K562 (cell line): Measurements from ENCODE around the gene WRAP53. TPM values are rescaled to one million over a fixed set of nuclear protein-coding genes. Genes with fewer than 3 reads are reported as not detected.

Source experiments
- ATAC-seq: fragments of 200-7000 bp; cut with Tn5 transposase; 3 replicates; pipeline ENCODE4 v1.9.1; 2020; ENCODE audit warnings: moderate library complexity
- BruUV-seq: library from RNA; stranded (reverse); fragments of 400-500 nt; replicated peaks from 2 replicates; lab custom pipeline; 2021; lab: Mats Ljungman, UMichigan
- CTCF ChIA-PET: fragments of 300-600 bp; formaldehyde crosslinking; extraction: SDS; loops from one replicate; lab custom pipeline; 2021; ENCODE audit warnings: low intra/inter-chr PET ratio; lab: Yijun Ruan, JAX
- POLR2A ChIA-PET: fragments of 300-600, 350-650 bp; sonication (Branson Sonifier 250); formaldehyde crosslinking; extraction: SDS; loops from one replicate; lab custom pipeline; 2021; ENCODE audit warnings: antibody characterized with exemption, inconsistent platforms; lab: Yijun Ruan, JAX
- DNase-seq, 4 experiments: peaks; one replicate each; pipeline versions ENCODE4 v3.0.0 to v3.0.0-alpha.2; 2011 to 2018; ENCODE audit warnings: low spot score in 3 of 4, mixed read lengths in 3 of 4; ENCODE audit errors: extremely low read depth in 1 of 4
- FAIRE-seq: peaks from 2 replicates; lab custom pipeline; 2011; peaks lifted over from hg19 to GRCh38; lab: Jason Lieb, UNC
- H2AFZ ChIP-seq: 2 replicates; pipeline ENCODE4 v1.6.0; 2011; ENCODE audit warnings: low read depth, low read length, control low read depth, inconsistent platforms
- H3K27ac ChIP-seq: fragments of 200-600 bp; 3 replicates; pipeline ENCODE4 v1.8.0; 2011; ENCODE audit warnings: low read depth, mild to moderate bottlenecking, control low read depth, inconsistent platforms, low read length, moderate library complexity, mixed read lengths; ENCODE audit errors: extremely low read depth
- H3K27me3 ChIP-seq, 2 experiments: fragments of 300-600 bp in 1 of 2; 2 replicates in 1 of 2; 3 replicates in 1 of 2; pipeline versions ENCODE4 v1.6.0 to v1.8.0; 2011; ENCODE audit warnings: inconsistent platforms in 2 of 2, low read length in 2 of 2, mild to moderate bottlenecking in 1 of 2, mixed read lengths in 1 of 2, moderate library complexity in 1 of 2; ENCODE audit not compliant: control insufficient read depth in 2 of 2, insufficient read depth in 2 of 2
- H3K36me3 ChIP-seq: fragments of 300-600 bp; 3 replicates; pipeline ENCODE4 v1.8.0; 2011; ENCODE audit warnings: mild to moderate bottlenecking, low read length, inconsistent platforms; ENCODE audit not compliant: control insufficient read depth, insufficient read depth
- H3K4me1 ChIP-seq, 2 experiments: fragments of 200-600 bp in 1 of 2; replicated peaks in 1 of 2; 2 replicates in 1 of 2; 3 replicates in 1 of 2; pipeline versions ENCODE4 v1.5.1 to v1.8.0; 2011; ENCODE audit warnings: inconsistent platforms in 2 of 2, low read length in 2 of 2, mild to moderate bottlenecking in 1 of 2, mixed read lengths in 1 of 2, moderate library complexity in 1 of 2; ENCODE audit not compliant: control insufficient read depth in 2 of 2, insufficient read depth in 2 of 2
- H3K4me2 ChIP-seq: 2 replicates; pipeline ENCODE4 v1.6.1; 2011; ENCODE audit warnings: low read length, control low read depth, inconsistent platforms, mixed read lengths; ENCODE audit not compliant: insufficient read depth
- H3K4me3 ChIP-seq: fragments of 200-600 bp; sonication (generic), shearing (Covaris generic); 2 replicates; pipeline ENCODE4 v1.5.1; 2016; ENCODE audit warnings: control low read depth, inconsistent platforms
- H3K79me2 ChIP-seq: fragments of 200-600 bp; 3 replicates; pipeline ENCODE4 v1.8.0; 2011; ENCODE audit warnings: low read length, inconsistent platforms; ENCODE audit not compliant: control insufficient read depth, insufficient read depth
- H3K9ac ChIP-seq, 2 experiments: 2 replicates each; pipeline versions ENCODE4 v1.6.0 to v1.6.1; 2011; ENCODE audit warnings: low read depth in 2 of 2, low read length in 2 of 2, control low read depth in 1 of 2, inconsistent platforms in 1 of 2, mild to moderate bottlenecking in 1 of 2, mixed read lengths in 1 of 2; ENCODE audit not compliant: insufficient read depth in 1 of 2
- H3K9me1 ChIP-seq: one replicate; pipeline ENCODE4 v1.6.0; 2011; ENCODE audit warnings: inconsistent platforms, mild to moderate bottlenecking, low read length, moderate library complexity; ENCODE audit not compliant: control insufficient read depth, insufficient read depth
- H3K9me3 ChIP-seq: replicated peaks from 2 replicates; pipeline ENCODE4 v1.5.1; 2011; ENCODE audit warnings: low read depth, low read length, inconsistent platforms; ENCODE audit not compliant: control insufficient read depth, insufficient read depth
- H4K20me1 ChIP-seq: replicated peaks from 2 replicates; pipeline ENCODE4 v1.6.1; 2011; ENCODE audit warnings: low read length, inconsistent platforms, mixed read lengths; ENCODE audit not compliant: control insufficient read depth, insufficient read depth
- HNRNPUL1 ChIP-seq: fragments of 200-400 bp; formaldehyde crosslinking; IDR thresholded peaks from 2 replicates; pipeline ENCODE4 v1.6.1; 2017; ENCODE audit warnings: low read length
- PHTF2 ChIP-seq: fragments of 250-450 bp; sonication (Bioruptor Pico); IDR thresholded peaks from 2 replicates; pipeline ENCODE4 v1.5.0; 2021; ENCODE audit warnings: mild to moderate bottlenecking
- TAF7 ChIP-seq: fragments of 450-650 bp; IDR thresholded peaks from 2 replicates; pipeline ENCODE4 v1.6.1; 2016; ENCODE audit warnings: missing genetic modification characterization, missing compliant biosample characterization
- ZNF79 ChIP-seq: fragments of 250-450 bp; sonication (Bioruptor Pico); IDR thresholded peaks from 2 replicates; pipeline ENCODE4 v1.4.0; 2020; ENCODE audit warnings: low read depth, mild to moderate bottlenecking, moderate library complexity
- WGBS: fragments of 100-300 bp; shearing (Covaris generic); methylation state at CpG from one replicate; pipeline ENCODE4 v1.1.6; 2016; ENCODE audit warnings: low coverage, mixed read lengths; ENCODE audit not compliant: insufficient coverage; ENCODE audit errors: missing lambda C conversion rate; 5-methylcytosine and 5-hydroxymethylcytosine counted together
- in situ Hi-C: fragments of 300-500 bp; cut with MboI; formaldehyde crosslinking; loops from 4 replicates; pipeline ENCODE4 v1.15.0; 2018; ENCODE audit warnings: inconsistent platforms, mixed read lengths
- intact Hi-C: fragments of 100-400 bp; cut with micrococcal nuclease; formaldehyde crosslinking; loops from 2 replicates; pipeline ENCODE4 v1.14.2; 2022
- polyA plus RNA-seq, 8 experiments: library from polyadenylated mRNA; depleted of rRNA in 4 of 8; stranded (reverse) in 5 of 8; unstranded in 3 of 8; fragments of >200 nt; fragmentation: Nextera tagmentation in 2 of 8; fragmentation: Illumina TruSeq in 1 of 8; extraction: Ambion mirVana in 2 of 8; extraction: Trizol in 1 of 8; gene quantifications; 2 replicates each; pipeline versions ENCODE4 v1.2.1 to v1.2.3, GENCODE V29; 2011 to 2014; ENCODE audit warnings: inconsistent platforms in 1 of 8, missing spikeins in 1 of 8
- total RNA-seq, 7 experiments: library from RNA; depleted of rRNA in 6 of 7; stranded (reverse); fragments of >200 nt in 6 of 7; fragmentation: Illumina TruSeq in 2 of 7; extraction: Trizol in 2 of 7; gene quantifications; 2 replicates each; pipeline versions ENCODE4 v1.2.1 to v1.2.3, GENCODE V29; 2011 to 2021; ENCODE audit warnings: low replicate concordance in 1 of 7
- TF ChIP-seq, protein P1 (sequence below): conservative IDR thresholded peaks from 2 replicates; pipeline ENCODE4 v1.6.1; 2011; ENCODE audit warnings: low read depth, mild to moderate bottlenecking, low read length; ENCODE audit not compliant: control insufficient read depth

Gene WRAP53
- total and polyA plus RNA-seq, 9 of the 15 experiments (the other 6 are each of a cell fraction or from before 2014, with no cell fraction given) = 0.72 to 18.2 (median 13.4) TPM

GRCh38 chr17:7737601-7738000 is 49.3 kb downstream of the WRAP53 start:
- BruUV-seq = no TSS peak
- POLR2A ChIA-PET = interaction anchor here (0.6 to 0.7 kb wide), 3 partner anchors 11 to 100 kb away, joined by 3 read pairs; no protein-coding TSS in a partner anchor
- 0 out of 2 replicates have a peak, but pooled peaks cover 3% of the 10 kb centered on the region for H4K20me1 ChIP-seq
- TF ChIP-seq TAF7 (tag) (no peak), PHTF2 (CRISPR knock-in tag) (no peak), HNRNPUL1 (no peak), ZNF79 (CRISPR knock-in tag) (no peak)
- TF ChIP-seq, protein P1, sequence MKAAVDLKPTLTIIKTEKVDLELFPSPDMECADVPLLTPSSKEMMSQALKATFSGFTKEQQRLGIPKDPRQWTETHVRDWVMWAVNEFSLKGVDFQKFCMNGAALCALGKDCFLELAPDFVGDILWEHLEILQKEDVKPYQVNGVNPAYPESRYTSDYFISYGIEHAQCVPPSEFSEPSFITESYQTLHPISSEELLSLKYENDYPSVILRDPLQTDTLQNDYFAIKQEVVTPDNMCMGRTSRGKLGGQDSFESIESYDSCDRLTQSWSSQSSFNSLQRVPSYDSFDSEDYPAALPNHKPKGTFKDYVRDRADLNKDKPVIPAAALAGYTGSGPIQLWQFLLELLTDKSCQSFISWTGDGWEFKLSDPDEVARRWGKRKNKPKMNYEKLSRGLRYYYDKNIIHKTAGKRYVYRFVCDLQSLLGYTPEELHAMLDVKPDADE = no peak
- TF ChIP-seq, all 486 proteins: peak for 0
- Histone ChIP-seq H3K27ac (no peak overlapping the region), H3K9me3 (no peaks in the 10 kb centered on the region), H3K4me2 (no peak overlapping the region), H3K9me1 (no peaks in the 10 kb centered on the region), H2AFZ (no peak overlapping the region), H3K79me2 (no peaks in the 10 kb centered on the region), H3K27me3 (peaks cover 21 to 66% of the 10 kb centered on the region in 2 experiments; a peak in 4 of 5 replicates), H3K4me1 (peaks cover 0 to 4% of the 10 kb centered on the region in 2 experiments; a peak in 2 of 5 replicates), H3K9ac (no peak overlapping the region), H3K4me3 (no peak overlapping the region), H3K36me3 (no peaks in the 10 kb centered on the region)
- DNase-seq (no peak), ATAC-seq (no peak), FAIRE-seq (no peak)
- intact Hi-C loops (no loop called here), in situ Hi-C loops (no loop called here)
- CTCF ChIA-PET = no interaction called here
- 0% methylated on average over 4 of the region's 5 CpGs for WGBS
